Sigmoid colon (tissue), 4 donors: ENCODE results near the gene FILIP1L.

Source experiments
- CTCF ChIP-seq, 4 experiments: fragments of 450-650 bp in 3 of 4; fragments of 200-600 bp in 1 of 4; IDR thresholded peaks; one replicate each; pipeline ENCODE4 v1.5.1; 2016 to 2019; ENCODE audit warnings: antibody characterized with exemption in 4 of 4, mild to moderate bottlenecking in 3 of 4, moderate library complexity in 2 of 4
- EP300 ChIP-seq, 4 donors: sonication (generic); formaldehyde crosslinking; IDR thresholded peaks; one replicate each; pipeline ENCODE4 v1.6.1; 2017; ENCODE audit warnings: antibody characterized with exemption in 4 of 4
- POLR2A ChIP-seq, 2 donors: fragments of 450-650 bp; IDR thresholded peaks; one replicate each; pipeline ENCODE4 v1.6.1; 2016; ENCODE audit warnings: antibody characterized with exemption in 2 of 2, mild to moderate bottlenecking in 2 of 2, moderate library complexity in 2 of 2
- POLR2AphosphoS5 ChIP-seq, 4 donors: sonication (generic); formaldehyde crosslinking; IDR thresholded peaks; one replicate each; pipeline ENCODE4 v1.6.1; 2017; ENCODE audit warnings: antibody characterized with exemption in 4 of 4

- TF ChIP-seq CTCF (IDR thresholded peaks at IDR 0.05) (no peak), POLR2AphosphoS5 (IDR thresholded peaks at IDR 0.05) (no peak), POLR2A (IDR thresholded peaks at IDR 0.05) (no peak), EP300 (IDR thresholded peaks at IDR 0.05) (no peak)
Observed at GRCh38 chr3:99947356-99947755, 166.9 kb downstream of the FILIP1L start.
